HEK293 (cell line): ENCODE measurements around the gene BTBD18.

ENCODE experiments used
- KLF1 ChIP-seq: fragments of 450-650 bp; formaldehyde crosslinking; IDR thresholded peaks from 2 replicates; pipeline ENCODE4 v1.5.1; 2016; ENCODE audit warnings: missing biosample characterization, missing genetic modification characterization
- KLF8 ChIP-seq: fragments of 450-650 bp; formaldehyde crosslinking; IDR thresholded peaks from 2 replicates; pipeline ENCODE4 v1.5.1; 2016; ENCODE audit warnings: missing biosample characterization, missing genetic modification characterization
- MEIS1 ChIP-seq: sonication (generic); formaldehyde crosslinking; IDR thresholded peaks from 2 replicates; pipeline ENCODE4 v1.8.1; 2022; ENCODE audit warnings: missing genetic modification reagents, mild to moderate bottlenecking, borderline replicate concordance
- SP3 ChIP-seq: fragments of 450-650 bp; formaldehyde crosslinking; IDR thresholded peaks from 2 replicates; pipeline ENCODE4 v1.5.1; 2016; ENCODE audit warnings: missing biosample characterization, missing genetic modification characterization
- SP7 ChIP-seq: fragments of 450-650 bp; formaldehyde crosslinking; IDR thresholded peaks from 2 replicates; pipeline ENCODE4 v1.5.1; 2016; ENCODE audit warnings: missing biosample characterization, missing genetic modification characterization
- ZFP3 ChIP-seq: fragments of 450-650 bp; formaldehyde crosslinking; IDR thresholded peaks from 2 replicates; pipeline ENCODE4 v1.5.1; 2016; ENCODE audit warnings: low read depth, missing biosample characterization, missing genetic modification characterization
- ZIC2 ChIP-seq: fragments of 450-650 bp; formaldehyde crosslinking; IDR thresholded peaks from 2 replicates; pipeline ENCODE4 v1.5.1; 2016; ENCODE audit warnings: missing biosample characterization, missing genetic modification characterization
- ZNF10 ChIP-seq: fragments of 450-650 bp; formaldehyde crosslinking; IDR thresholded peaks from 2 replicates; pipeline ENCODE4 v1.5.1; 2017; ENCODE audit warnings: missing biosample characterization, missing genetic modification characterization
- ZNF140 ChIP-seq: fragments of 450-650 bp; formaldehyde crosslinking; IDR thresholded peaks from 2 replicates; pipeline ENCODE4 v1.5.1; 2016; ENCODE audit warnings: missing biosample characterization, missing genetic modification characterization
- ZNF157 ChIP-seq: fragments of 450-650 bp; formaldehyde crosslinking; IDR thresholded peaks from 2 replicates; pipeline ENCODE4 v1.5.1; 2016; ENCODE audit warnings: missing biosample characterization, missing genetic modification characterization
- ZNF223 ChIP-seq: fragments of 450-650 bp; formaldehyde crosslinking; IDR thresholded peaks from 2 replicates; pipeline ENCODE4 v1.5.1; 2016; ENCODE audit warnings: missing biosample characterization, missing genetic modification characterization
- ZNF311 ChIP-seq: fragments of 450-650 bp; formaldehyde crosslinking; IDR thresholded peaks from 2 replicates; pipeline ENCODE4 v1.5.1; 2017; ENCODE audit warnings: missing biosample characterization, missing genetic modification characterization, borderline replicate concordance
- ZNF324 ChIP-seq: fragments of 450-650 bp; formaldehyde crosslinking; IDR thresholded peaks from 2 replicates; pipeline ENCODE4 v1.5.1; 2016; ENCODE audit warnings: missing biosample characterization, missing genetic modification characterization
- ZNF433 ChIP-seq: fragments of 450-650 bp; formaldehyde crosslinking; IDR thresholded peaks from 2 replicates; pipeline ENCODE4 v1.5.1; 2016; ENCODE audit warnings: missing biosample characterization, missing genetic modification characterization, low read depth
- ZNF530 ChIP-seq: fragments of 450-650 bp; formaldehyde crosslinking; IDR thresholded peaks from 2 replicates; pipeline ENCODE4 v1.5.1; 2016; ENCODE audit warnings: low read depth, missing biosample characterization, missing genetic modification characterization
- ZNF548 ChIP-seq: fragments of 450-650 bp; formaldehyde crosslinking; IDR thresholded peaks from 2 replicates; pipeline ENCODE4 v1.5.1; 2016; ENCODE audit warnings: missing biosample characterization, missing genetic modification characterization
- ZNF571 ChIP-seq: fragments of 450-650 bp; formaldehyde crosslinking; IDR thresholded peaks from 2 replicates; pipeline ENCODE4 v1.5.0; 2017; ENCODE audit warnings: missing biosample characterization, missing genetic modification characterization
- ZNF621 ChIP-seq: fragments of 450-650 bp; formaldehyde crosslinking; IDR thresholded peaks from 2 replicates; pipeline ENCODE4 v1.5.1; 2017; ENCODE audit warnings: missing biosample characterization, missing genetic modification characterization
- ZSCAN16 ChIP-seq: fragments of 450-650 bp; formaldehyde crosslinking; IDR thresholded peaks from 2 replicates; pipeline ENCODE4 v1.5.1; 2016; ENCODE audit warnings: missing biosample characterization, missing genetic modification characterization
- TF ChIP-seq, protein P1 (sequence below): fragments of 450-650 bp; formaldehyde crosslinking; IDR thresholded peaks from 2 replicates; pipeline ENCODE4 v1.5.1; 2016; ENCODE audit warnings: missing biosample characterization, missing genetic modification characterization
- TF ChIP-seq, protein P2 (sequence below): fragments of 450-650 bp; formaldehyde crosslinking; IDR thresholded peaks from 2 replicates; pipeline ENCODE4 v1.5.1; 2016; ENCODE audit warnings: missing biosample characterization, missing genetic modification characterization
- TF ChIP-seq, protein P3 (sequence below): fragments of 450-650 bp; formaldehyde crosslinking; IDR thresholded peaks from 2 replicates; pipeline ENCODE4; 2016; ENCODE audit warnings: missing biosample characterization, missing genetic modification characterization
- TF ChIP-seq, protein P4 (sequence below): fragments of 450-650 bp; formaldehyde crosslinking; IDR thresholded peaks from 2 replicates; pipeline ENCODE4 v1.5.1; 2017; ENCODE audit warnings: missing biosample characterization, missing genetic modification characterization
- TF ChIP-seq, protein P5 (sequence below): fragments of 450-650 bp; formaldehyde crosslinking; IDR thresholded peaks from 2 replicates; pipeline ENCODE4 v1.5.1; 2016; ENCODE audit warnings: missing biosample characterization, missing genetic modification characterization
- TF ChIP-seq, protein P6 (sequence below): fragments of 450-650 bp; formaldehyde crosslinking; IDR thresholded peaks from 2 replicates; pipeline ENCODE4 v1.5.1; 2016; ENCODE audit warnings: missing biosample characterization, missing genetic modification characterization
- TF ChIP-seq, protein P7 (sequence below): fragments of 450-650 bp; formaldehyde crosslinking; IDR thresholded peaks from 2 replicates; pipeline ENCODE4 v1.5.1; 2016; ENCODE audit warnings: missing biosample characterization, missing genetic modification characterization

The BTBD18 gene

DNA sequence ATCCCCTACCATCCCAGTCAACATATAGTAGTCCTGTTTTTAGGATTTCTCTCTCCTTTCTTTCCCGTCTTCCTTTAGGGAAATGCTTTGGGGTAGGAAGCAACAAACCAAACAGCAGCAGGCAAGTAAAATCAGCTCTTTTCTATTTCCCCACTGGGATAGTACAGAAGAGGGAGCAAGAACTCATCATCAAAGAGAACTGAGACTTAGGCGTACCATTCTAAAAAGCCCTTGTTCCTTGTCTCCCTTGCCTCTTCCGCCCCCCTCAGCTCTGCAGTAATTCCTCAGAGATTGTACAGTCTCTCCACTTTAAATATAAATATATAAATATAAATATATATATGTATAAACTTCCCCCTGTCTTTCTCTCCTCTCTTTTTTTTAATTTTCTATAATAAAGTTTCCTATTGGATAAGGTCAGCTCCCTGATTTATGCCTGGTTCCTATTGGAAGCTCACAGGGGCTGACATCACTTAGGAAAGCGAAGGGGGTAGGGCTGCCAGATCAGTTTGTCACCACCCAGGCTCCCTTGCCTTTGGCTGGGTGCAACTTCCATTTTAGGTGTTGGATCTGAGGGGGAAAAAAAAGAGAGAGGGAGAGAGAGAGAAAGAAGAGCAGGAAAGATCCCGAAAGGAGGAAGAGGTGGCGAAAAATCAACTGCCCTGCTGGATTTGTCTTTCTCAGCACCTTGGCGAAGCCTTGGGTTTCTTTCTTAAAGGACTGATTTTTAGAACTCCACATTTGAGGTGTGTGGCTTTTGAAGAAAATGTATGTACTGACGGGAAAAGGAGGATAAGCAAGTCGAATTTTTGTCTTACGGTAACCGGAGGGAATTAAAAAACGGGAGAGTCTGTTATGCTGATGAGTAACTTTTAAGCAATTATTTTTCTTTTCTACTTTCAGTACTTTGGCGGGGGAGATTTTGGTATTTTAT, 9.9 kb upstream of the BTBD18 start, which contains the start of gene CTNND1 (continued):
- TF ChIP-seq, protein P1, sequence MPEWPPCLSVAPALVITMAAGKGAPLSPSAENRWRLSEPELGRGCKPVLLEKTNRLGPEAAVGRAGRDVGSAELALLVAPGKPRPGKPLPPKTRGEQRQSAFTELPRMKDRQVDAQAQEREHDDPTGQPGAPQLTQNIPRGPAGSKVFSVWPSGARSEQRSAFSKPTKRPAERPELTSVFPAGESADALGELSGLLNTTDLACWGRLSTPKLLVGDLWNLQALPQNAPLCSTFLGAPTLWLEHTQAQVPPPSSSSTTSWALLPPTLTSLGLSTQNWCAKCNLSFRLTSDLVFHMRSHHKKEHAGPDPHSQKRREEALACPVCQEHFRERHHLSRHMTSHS (tag by site-specific recombination), result no peak
- TF ChIP-seq ZNF157, result no peak
- TF ChIP-seq ZNF223 (tag by site-specific recombination), result no peak
- no peak for TF ChIP-seq ZNF10 (tag by site-specific recombination)
- TF ChIP-seq, protein P2, sequence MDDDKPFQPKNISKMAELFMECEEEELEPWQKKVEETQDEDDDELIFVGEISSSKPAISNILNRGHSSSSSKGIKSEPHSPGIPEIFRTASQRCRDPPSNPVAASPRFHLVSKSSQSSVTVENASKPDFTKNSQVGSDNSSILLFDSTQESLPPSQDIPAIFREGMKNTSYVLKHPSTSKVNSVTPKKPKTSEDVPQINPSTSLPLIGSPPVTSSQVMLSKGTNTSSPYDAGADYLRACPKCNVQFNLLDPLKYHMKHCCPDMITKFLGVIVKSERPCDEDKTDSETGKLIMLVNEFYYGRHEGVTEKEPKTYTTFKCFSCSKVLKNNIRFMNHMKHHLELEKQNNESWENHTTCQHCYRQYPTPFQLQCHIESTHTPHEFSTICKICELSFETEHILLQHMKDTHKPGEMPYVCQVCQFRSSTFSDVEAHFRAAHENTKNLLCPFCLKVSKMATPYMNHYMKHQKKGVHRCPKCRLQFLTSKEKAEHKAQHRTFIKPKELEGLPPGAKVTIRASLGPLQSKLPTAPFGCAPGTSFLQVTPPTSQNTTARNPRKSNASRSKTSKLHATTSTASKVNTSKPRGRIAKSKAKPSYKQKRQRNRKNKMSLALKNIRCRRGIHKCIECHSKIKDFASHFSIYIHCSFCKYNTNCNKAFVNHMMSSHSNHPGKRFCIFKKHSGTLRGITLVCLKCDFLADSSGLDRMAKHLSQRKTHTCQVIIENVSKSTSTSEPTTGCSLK (tag by site-specific recombination), result no peak
- no peak for TF ChIP-seq ZNF548 (tag by site-specific recombination)
- TF ChIP-seq, protein P3, sequence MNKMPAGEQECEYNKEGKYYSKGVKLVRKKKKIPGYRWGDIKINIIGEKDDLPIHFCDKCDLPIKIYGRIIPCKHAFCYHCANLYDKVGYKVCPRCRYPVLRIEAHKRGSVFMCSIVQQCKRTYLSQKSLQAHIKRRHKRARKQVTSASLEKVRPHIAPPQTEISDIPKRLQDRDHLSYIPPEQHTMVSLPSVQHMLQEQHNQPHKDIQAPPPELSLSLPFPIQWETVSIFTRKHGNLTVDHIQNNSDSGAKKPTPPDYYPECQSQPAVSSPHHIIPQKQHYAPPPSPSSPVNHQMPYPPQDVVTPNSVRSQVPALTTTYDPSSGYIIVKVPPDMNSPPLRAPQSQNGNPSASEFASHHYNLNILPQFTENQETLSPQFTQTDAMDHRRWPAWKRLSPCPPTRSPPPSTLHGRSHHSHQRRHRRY, result no peak
- no peak for TF ChIP-seq ZNF140 (tag by site-specific recombination)
- TF ChIP-seq ZNF621 (tag by site-specific recombination), result no peak
- TF ChIP-seq ZNF530 (tag by site-specific recombination), result no peak
- TF ChIP-seq, protein P4, sequence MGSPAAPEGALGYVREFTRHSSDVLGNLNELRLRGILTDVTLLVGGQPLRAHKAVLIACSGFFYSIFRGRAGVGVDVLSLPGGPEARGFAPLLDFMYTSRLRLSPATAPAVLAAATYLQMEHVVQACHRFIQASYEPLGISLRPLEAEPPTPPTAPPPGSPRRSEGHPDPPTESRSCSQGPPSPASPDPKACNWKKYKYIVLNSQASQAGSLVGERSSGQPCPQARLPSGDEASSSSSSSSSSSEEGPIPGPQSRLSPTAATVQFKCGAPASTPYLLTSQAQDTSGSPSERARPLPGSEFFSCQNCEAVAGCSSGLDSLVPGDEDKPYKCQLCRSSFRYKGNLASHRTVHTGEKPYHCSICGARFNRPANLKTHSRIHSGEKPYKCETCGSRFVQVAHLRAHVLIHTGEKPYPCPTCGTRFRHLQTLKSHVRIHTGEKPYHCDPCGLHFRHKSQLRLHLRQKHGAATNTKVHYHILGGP (tag by site-specific recombination), result no peak
- TF ChIP-seq MEIS1 (CRISPR knock-in tag), result no peak
- TF ChIP-seq, protein P5, sequence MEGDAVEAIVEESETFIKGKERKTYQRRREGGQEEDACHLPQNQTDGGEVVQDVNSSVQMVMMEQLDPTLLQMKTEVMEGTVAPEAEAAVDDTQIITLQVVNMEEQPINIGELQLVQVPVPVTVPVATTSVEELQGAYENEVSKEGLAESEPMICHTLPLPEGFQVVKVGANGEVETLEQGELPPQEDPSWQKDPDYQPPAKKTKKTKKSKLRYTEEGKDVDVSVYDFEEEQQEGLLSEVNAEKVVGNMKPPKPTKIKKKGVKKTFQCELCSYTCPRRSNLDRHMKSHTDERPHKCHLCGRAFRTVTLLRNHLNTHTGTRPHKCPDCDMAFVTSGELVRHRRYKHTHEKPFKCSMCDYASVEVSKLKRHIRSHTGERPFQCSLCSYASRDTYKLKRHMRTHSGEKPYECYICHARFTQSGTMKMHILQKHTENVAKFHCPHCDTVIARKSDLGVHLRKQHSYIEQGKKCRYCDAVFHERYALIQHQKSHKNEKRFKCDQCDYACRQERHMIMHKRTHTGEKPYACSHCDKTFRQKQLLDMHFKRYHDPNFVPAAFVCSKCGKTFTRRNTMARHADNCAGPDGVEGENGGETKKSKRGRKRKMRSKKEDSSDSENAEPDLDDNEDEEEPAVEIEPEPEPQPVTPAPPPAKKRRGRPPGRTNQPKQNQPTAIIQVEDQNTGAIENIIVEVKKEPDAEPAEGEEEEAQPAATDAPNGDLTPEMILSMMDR (tag by site-specific recombination), result no peak
- TF ChIP-seq KLF8, result no peak
- no peak for TF ChIP-seq ZIC2 (tag by site-specific recombination)
- no peak for TF ChIP-seq ZNF324 (tag by site-specific recombination)
- TF ChIP-seq, protein P6, sequence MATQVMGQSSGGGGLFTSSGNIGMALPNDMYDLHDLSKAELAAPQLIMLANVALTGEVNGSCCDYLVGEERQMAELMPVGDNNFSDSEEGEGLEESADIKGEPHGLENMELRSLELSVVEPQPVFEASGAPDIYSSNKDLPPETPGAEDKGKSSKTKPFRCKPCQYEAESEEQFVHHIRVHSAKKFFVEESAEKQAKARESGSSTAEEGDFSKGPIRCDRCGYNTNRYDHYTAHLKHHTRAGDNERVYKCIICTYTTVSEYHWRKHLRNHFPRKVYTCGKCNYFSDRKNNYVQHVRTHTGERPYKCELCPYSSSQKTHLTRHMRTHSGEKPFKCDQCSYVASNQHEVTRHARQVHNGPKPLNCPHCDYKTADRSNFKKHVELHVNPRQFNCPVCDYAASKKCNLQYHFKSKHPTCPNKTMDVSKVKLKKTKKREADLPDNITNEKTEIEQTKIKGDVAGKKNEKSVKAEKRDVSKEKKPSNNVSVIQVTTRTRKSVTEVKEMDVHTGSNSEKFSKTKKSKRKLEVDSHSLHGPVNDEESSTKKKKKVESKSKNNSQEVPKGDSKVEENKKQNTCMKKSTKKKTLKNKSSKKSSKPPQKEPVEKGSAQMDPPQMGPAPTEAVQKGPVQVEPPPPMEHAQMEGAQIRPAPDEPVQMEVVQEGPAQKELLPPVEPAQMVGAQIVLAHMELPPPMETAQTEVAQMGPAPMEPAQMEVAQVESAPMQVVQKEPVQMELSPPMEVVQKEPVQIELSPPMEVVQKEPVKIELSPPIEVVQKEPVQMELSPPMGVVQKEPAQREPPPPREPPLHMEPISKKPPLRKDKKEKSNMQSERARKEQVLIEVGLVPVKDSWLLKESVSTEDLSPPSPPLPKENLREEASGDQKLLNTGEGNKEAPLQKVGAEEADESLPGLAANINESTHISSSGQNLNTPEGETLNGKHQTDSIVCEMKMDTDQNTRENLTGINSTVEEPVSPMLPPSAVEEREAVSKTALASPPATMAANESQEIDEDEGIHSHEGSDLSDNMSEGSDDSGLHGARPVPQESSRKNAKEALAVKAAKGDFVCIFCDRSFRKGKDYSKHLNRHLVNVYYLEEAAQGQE (tag by site-specific recombination), result no peak
- no peak for TF ChIP-seq ZSCAN16 (tag by site-specific recombination)
- TF ChIP-seq KLF1 (tag by site-specific recombination), result no peak
- TF ChIP-seq ZNF433 (tag by site-specific recombination), result no peak
- TF ChIP-seq SP3 (tag by site-specific recombination), result no peak
- TF ChIP-seq SP7 (tag by site-specific recombination), result peak; percentile 32; the same call in 1 of the 2 replicates
- TF ChIP-seq ZFP3 (tag by site-specific recombination), result no peak
- no peak for TF ChIP-seq ZNF311
- TF ChIP-seq, protein P7, sequence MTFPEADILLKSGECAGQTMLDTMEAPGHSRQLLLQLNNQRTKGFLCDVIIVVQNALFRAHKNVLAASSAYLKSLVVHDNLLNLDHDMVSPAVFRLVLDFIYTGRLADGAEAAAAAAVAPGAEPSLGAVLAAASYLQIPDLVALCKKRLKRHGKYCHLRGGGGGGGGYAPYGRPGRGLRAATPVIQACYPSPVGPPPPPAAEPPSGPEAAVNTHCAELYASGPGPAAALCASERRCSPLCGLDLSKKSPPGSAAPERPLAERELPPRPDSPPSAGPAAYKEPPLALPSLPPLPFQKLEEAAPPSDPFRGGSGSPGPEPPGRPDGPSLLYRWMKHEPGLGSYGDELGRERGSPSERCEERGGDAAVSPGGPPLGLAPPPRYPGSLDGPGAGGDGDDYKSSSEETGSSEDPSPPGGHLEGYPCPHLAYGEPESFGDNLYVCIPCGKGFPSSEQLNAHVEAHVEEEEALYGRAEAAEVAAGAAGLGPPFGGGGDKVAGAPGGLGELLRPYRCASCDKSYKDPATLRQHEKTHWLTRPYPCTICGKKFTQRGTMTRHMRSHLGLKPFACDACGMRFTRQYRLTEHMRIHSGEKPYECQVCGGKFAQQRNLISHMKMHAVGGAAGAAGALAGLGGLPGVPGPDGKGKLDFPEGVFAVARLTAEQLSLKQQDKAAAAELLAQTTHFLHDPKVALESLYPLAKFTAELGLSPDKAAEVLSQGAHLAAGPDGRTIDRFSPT, result no peak
- no peak for TF ChIP-seq ZNF571 (tag by site-specific recombination)
